Measurements from ENCODE around the gene KLHL17. TPM values are rescaled to one million over a fixed set of nuclear protein-coding genes. Genes with fewer than 3 reads are reported as not detected.
A peak's percentile ranks its signal among the peaks of the same experiment; 100 is the strongest.
"Not testable (repeated sequence)": the region's sequence is repeated elsewhere in the genome, so short reads cannot be mapped to it uniquely, and the experiment has no call there.

KLHL17 gene
- total RNA-seq, 1 donor from 2014 or later, result 33.3 TPM

GRCh38 chr1:972726-973458 lies 12.5 kb downstream of the KLHL17 start:
- no peak for DNase-seq (ENCODE audit: low read depth)
- no peak for TF ChIP-seq CTCF (conservative IDR thresholded peaks at IDR 0.05; ENCODE audit: low read depth, low read length)
- no peak overlapping the region for H3K4me3 ChIP-seq (ENCODE audit: low read depth, low read length)

- TF ChIP-seq CTCF (conservative IDR thresholded peaks at IDR 0.05; ENCODE audit: low read depth, low read length), result no peak
- H3K4me3 ChIP-seq (ENCODE audit: low read depth, low read length), result no peak overlapping the region
- no peak for DNase-seq (ENCODE audit: low read depth)
These were observed 13.3 kb downstream of the KLHL17 start for GRCh38 chr1:973459-974292.

GRCh38 chr1:974293-974640 lies 13.9 kb downstream of the KLHL17 start:
- DNase-seq (ENCODE audit: low read depth), result no peak
- TF ChIP-seq CTCF (conservative IDR thresholded peaks at IDR 0.05; ENCODE audit: low read depth, low read length), result no peak
- no peak overlapping the region for H3K4me3 ChIP-seq (ENCODE audit: low read depth, low read length)

GRCh38 chr1:974687-975328 lies 14.4 kb downstream of the KLHL17 start:
- H3K4me3 ChIP-seq (ENCODE audit: low read depth, low read length), result no peak overlapping the region
- no peak for DNase-seq (ENCODE audit: low read depth)
- no peak for TF ChIP-seq CTCF (conservative IDR thresholded peaks at IDR 0.05; ENCODE audit: low read depth, low read length)

GRCh38 chr1:975365-975764 lies 15.0 kb downstream of the KLHL17 start:
- no peak overlapping the region for H3K4me3 ChIP-seq (ENCODE audit: low read depth, low read length)
- no peak for TF ChIP-seq CTCF (conservative IDR thresholded peaks at IDR 0.05; ENCODE audit: low read depth, low read length)
- no peak for DNase-seq (ENCODE audit: low read depth)

- no peak for DNase-seq (ENCODE audit: low read depth)
- TF ChIP-seq CTCF (conservative IDR thresholded peaks at IDR 0.05; ENCODE audit: low read depth, low read length), result peak; percentile 66
- H3K4me3 ChIP-seq (ENCODE audit: low read depth, low read length), result peak overlapping the region; percentile 44
These were observed 15.7 kb downstream of the KLHL17 start for GRCh38 chr1:975896-976683.

GRCh38 chr1:976791-977190 lies 16.4 kb downstream of the KLHL17 start:
- not testable (repeated sequence) for H3K4me3 ChIP-seq (ENCODE audit: low read depth, low read length); DNase-seq (ENCODE audit: low read depth)
